ENCODE results near the gene KIRREL3.

Gene KIRREL3

DNA sequence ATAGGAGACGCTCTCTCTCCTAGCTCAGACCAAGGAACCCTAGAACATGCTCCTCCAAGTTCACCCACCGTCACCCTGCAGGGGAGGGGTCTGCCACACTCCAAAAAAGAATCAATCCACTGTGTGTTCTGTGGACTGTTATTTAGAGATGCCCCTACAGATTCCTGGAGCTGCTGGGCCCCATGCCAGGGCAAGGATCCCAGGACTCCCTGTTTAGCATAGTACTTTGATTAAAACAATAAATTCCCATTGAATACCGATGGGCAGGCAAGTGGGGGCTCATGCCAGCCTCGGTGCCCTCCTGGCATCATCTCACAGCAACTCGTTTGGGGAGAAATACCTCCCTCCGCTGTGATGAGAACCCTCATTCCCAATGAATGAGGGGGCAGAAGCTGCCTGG lies 397.6 kb downstream of the KIRREL3 start:
- no peak for DNase-seq (ENCODE audit: low read depth, low spot score)
- TF ChIP-seq, protein P1, sequence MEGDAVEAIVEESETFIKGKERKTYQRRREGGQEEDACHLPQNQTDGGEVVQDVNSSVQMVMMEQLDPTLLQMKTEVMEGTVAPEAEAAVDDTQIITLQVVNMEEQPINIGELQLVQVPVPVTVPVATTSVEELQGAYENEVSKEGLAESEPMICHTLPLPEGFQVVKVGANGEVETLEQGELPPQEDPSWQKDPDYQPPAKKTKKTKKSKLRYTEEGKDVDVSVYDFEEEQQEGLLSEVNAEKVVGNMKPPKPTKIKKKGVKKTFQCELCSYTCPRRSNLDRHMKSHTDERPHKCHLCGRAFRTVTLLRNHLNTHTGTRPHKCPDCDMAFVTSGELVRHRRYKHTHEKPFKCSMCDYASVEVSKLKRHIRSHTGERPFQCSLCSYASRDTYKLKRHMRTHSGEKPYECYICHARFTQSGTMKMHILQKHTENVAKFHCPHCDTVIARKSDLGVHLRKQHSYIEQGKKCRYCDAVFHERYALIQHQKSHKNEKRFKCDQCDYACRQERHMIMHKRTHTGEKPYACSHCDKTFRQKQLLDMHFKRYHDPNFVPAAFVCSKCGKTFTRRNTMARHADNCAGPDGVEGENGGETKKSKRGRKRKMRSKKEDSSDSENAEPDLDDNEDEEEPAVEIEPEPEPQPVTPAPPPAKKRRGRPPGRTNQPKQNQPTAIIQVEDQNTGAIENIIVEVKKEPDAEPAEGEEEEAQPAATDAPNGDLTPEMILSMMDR (IDR thresholded peaks at IDR 0.05; ENCODE audit: insufficient read depth, low read length, missing control alignments) = no peak
- no peak overlapping the region for H3K4me3 ChIP-seq (ENCODE audit: low read depth, low read length)
- POLR2A ChIA-PET = no interaction called here
- CTCF ChIA-PET = interaction anchor here (0.9 to 1.5 kb wide), 3 partner anchors 12 to 743 kb away, joined by 3 read pairs; no protein-coding TSS in a partner anchor

- DNase-seq (ENCODE audit: low read depth, low spot score) = no peak
- no peak overlapping the region for H3K4me3 ChIP-seq (ENCODE audit: low read depth, low read length)
- ChIA-PET POLR2A (no interaction called here), CTCF (interaction anchor here (0.6 to 1.1 kb wide), 5 partner anchors 11 to 231 kb away, joined by 3 to 4 read pairs (median 3); no protein-coding TSS in a partner anchor)
- TF ChIP-seq, protein P1 (IDR thresholded peaks at IDR 0.05; ENCODE audit: insufficient read depth, low read length, missing control alignments) = no peak
Observed at GRCh38 chr11:126602349-126602940, 398.1 kb downstream of the KIRREL3 start.

- ChIA-PET CTCF (interaction anchor here (0.6 to 0.9 kb wide), 2 partner anchors 121 to 232 kb away, joined by 3 to 4 read pairs; no protein-coding TSS in a partner anchor), POLR2A (no interaction called here)
Observed at GRCh38 chr11:126601550-126602215, 398.9 kb downstream of the KIRREL3 start.

DNA sequence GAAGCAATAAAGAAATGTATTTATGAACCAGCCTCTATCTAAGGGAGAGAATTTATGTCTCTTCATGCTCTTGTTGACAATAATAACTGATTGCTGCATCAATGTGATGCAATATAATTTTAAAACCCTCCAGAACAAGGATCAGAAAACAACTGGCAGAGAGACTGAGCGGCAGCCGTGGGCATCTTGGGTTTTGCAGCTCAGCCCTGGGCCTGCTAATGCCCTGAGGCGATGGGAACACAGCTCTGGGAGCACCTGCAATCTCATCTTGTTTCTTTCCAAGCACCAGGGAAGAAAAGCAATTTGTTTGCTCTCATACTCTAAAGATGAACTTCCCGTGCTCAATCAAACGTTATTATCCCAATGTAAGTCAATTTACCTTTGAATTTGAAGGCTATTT lies 399.4 kb downstream of the KIRREL3 start:
- TF ChIP-seq, protein P1 (IDR thresholded peaks at IDR 0.05; ENCODE audit: insufficient read depth, low read length, missing control alignments) = no peak
- CTCF ChIA-PET = interaction anchor here (1.1 to 1.3 kb wide), 3 partner anchors 15 to 389 kb away, joined by 3 to 5 read pairs (median 4); no protein-coding TSS in a partner anchor

More at GRCh38 chr11:126601550-126602215, 398.9 kb downstream of the KIRREL3 start:
- H3K4me3 ChIP-seq (ENCODE audit: low read depth, low read length) = no peak overlapping the region
- DNase-seq (ENCODE audit: low read depth, low spot score) = no peak
- TF ChIP-seq, protein P1 (IDR thresholded peaks at IDR 0.05; ENCODE audit: insufficient read depth, low read length, missing control alignments) = no peak

GRCh38 chr11:126599217-126599897 lies 401.2 kb downstream of the KIRREL3 start:
- ChIA-PET CTCF (interaction anchor here (0.8 to 2.7 kb wide), 6 partner anchors 8 to 391 kb away, joined by 3 to 18 read pairs (median 4); no protein-coding TSS in a partner anchor), POLR2A (no interaction called here)
- no peak for DNase-seq (ENCODE audit: low read depth, low spot score)
- no peak overlapping the region for H3K4me3 ChIP-seq (ENCODE audit: low read depth, low read length)
- TF ChIP-seq, protein P1 (IDR thresholded peaks at IDR 0.05; ENCODE audit: insufficient read depth, low read length, missing control alignments) = no peak

More for the DNA sequence above, 399.4 kb downstream of the KIRREL3 start:
- POLR2A ChIA-PET = no interaction called here
- no peak for DNase-seq (ENCODE audit: low read depth, low spot score)
- no peak overlapping the region for H3K4me3 ChIP-seq (ENCODE audit: low read depth, low read length)
